ENCODE results near the gene PALLD. TPM values are rescaled to one million over a fixed set of nuclear protein-coding genes. Genes with fewer than 3 reads are reported as not detected.

Gene PALLD
- total and polyA plus RNA-seq, 2 of the 8 experiments (the other 6 are each of a cell fraction or from before 2014, with no cell fraction given): 10.5 to 25.0 TPM

DNA sequence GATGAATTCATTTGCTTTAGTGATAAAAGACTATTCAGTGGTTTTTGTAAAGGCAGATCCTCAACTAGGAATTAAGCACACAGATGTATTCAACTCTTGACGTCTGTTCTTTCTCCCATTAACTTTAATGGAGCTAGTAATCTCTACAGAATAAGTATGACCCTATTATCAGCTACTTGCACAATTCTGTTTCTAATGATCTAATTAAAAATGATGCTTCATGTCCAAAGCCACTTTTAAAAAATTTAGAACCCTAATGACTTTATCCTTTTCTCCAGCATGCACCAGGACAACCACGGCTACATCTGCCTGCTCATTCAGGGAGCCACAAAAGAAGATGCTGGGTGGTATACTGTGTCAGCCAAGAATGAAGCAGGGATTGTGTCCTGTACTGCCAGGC lies 427.8 kb downstream of the PALLD start:
- Histone ChIP-seq H3K4me3 (ENCODE audit: extremely low read depth in 1 of 4, insufficient read depth in 2 of 4, low read depth in 3 of 4, low read length in 4 of 4) (no peak overlapping the region), H2BK15ac (ENCODE audit: low read length) (no peak overlapping the region), H3K27me3 (replicated peaks in 1 of 4; ENCODE audit: control insufficient read depth in 3 of 4, extremely low read depth in 1 of 4, insufficient read depth in 3 of 4, low read length in 3 of 4) (peaks cover 0 to 1% (median 0%) of the 10 kb centered on the region in 4 experiments; a peak in 1 of 7 replicates), H3K23ac (ENCODE audit: insufficient read length) (no peak overlapping the region), H3K18ac (ENCODE audit: extremely low read depth, low read length) (no peak overlapping the region), H4K91ac (replicated peaks; ENCODE audit: insufficient read length, low read length) (no peak overlapping the region), H3K4ac (replicated peaks; ENCODE audit: insufficient read length, low read depth, low read length) (no peak overlapping the region), H2BK5ac (ENCODE audit: low read depth, low read length) (no peak overlapping the region), H2BK12ac (ENCODE audit: low read depth, low read length) (no peak overlapping the region), H4K8ac (ENCODE audit: extremely low read depth, insufficient read depth, low read length) (no peak overlapping the region), H3K23me2 (ENCODE audit: low read depth, low read length) (no peaks in the 10 kb centered on the region), H3K4me1 (replicated peaks in 1 of 4; ENCODE audit: control insufficient read depth in 3 of 4, insufficient read depth in 4 of 4, low read length in 3 of 4) (peaks cover 0 to 13% (median 9%) of the 10 kb centered on the region in 4 experiments; a peak in 4 of 7 replicates), H2AK5ac (ENCODE audit: low read depth, low read length) (no peak overlapping the region), H3K9me3 (ENCODE audit: insufficient read depth in 2 of 2, low read depth in 1 of 2, low read length in 1 of 2) (no peaks in the 10 kb centered on the region), H4K5ac (ENCODE audit: insufficient read length, low read depth, low read length) (no peak overlapping the region), H2BK20ac (ENCODE audit: low read length) (no peak overlapping the region), H3K79me1 (ENCODE audit: low read depth, low read length) (no peaks in the 10 kb centered on the region), H2BK120ac (replicated peaks; ENCODE audit: low read depth, low read length) (no peak overlapping the region), H3K79me2 (ENCODE audit: control insufficient read depth in 1 of 2, insufficient read depth in 2 of 2, low read length in 2 of 2) (no peaks in the 10 kb centered on the region), H4K20me1 (replicated peaks in 1 of 2; ENCODE audit: control insufficient read depth in 1 of 2, insufficient read depth in 2 of 2, low read length in 2 of 2) (peaks cover 0 to 2% of the 10 kb centered on the region in 2 experiments), H3K4me2 (ENCODE audit: insufficient read depth in 1 of 2, low read depth in 2 of 2, low read length in 2 of 2) (no peak overlapping the region), H3K56ac (replicated peaks; ENCODE audit: insufficient read length, low read depth, low read length) (no peak overlapping the region), H2AFZ (ENCODE audit: low read length) (no peak overlapping the region), H3K27ac (ENCODE audit: low read depth, low read length) (no peak overlapping the region), H3K14ac (ENCODE audit: insufficient read length) (no peak overlapping the region), H3K9ac (replicated peaks in 1 of 4; ENCODE audit: extremely low read depth in 1 of 4, low read depth in 3 of 4, low read length in 3 of 4) (no peak overlapping the region), H3K36me3 (ENCODE audit: control insufficient read depth in 2 of 4, insufficient read depth in 4 of 4, low read length in 3 of 4) (peaks cover 3 to 33% (median 20%) of the 10 kb centered on the region in 4 experiments; a peak in 7 of 8 replicates)
- no peak for FAIRE-seq
- ChIA-PET CTCF (ENCODE audit: partially characterized antibody) (interaction anchor here (0.8 to 7.3 kb wide), 20 partner anchors 10 to 641 kb away, joined by 3 to 84 read pairs (median 6); partner anchors contain the start of gene CBR4), POLR2A (ENCODE audit: partially characterized antibody) (no interaction called here)
- no peak for DNase-seq (ENCODE audit: low read depth in 1 of 2, low spot score in 2 of 2)
- 87% methylated on average over 2 of the region's 2 CpGs; no CpG with 5 or more reads in 1 of the 2 experiments for WGBS, 2 experiments (ENCODE audit: extremely low coverage in 1 of 2, insufficient coverage in 1 of 2, insufficient read length in 1 of 2, insufficient replicate concordance in 2 of 2, low coverage in 1 of 2, low lambda C conversion rate in 2 of 2, missing lambda C conversion rate in 1 of 2)
- no peak for TF ChIP-seq EZH2 (IDR thresholded peaks at IDR 0.05; ENCODE audit: low read depth, low read length, severe bottlenecking)
- TF ChIP-seq RBBP5 (IDR thresholded peaks at IDR 0.05; ENCODE audit: borderline replicate concordance, low read depth, low read length): no peak
- no peak for TF ChIP-seq CREB1 (IDR thresholded peaks at IDR 0.05)
- no peak for TF ChIP-seq KDM5A (IDR thresholded peaks at IDR 0.05; ENCODE audit: low read length)
- no peak for TF ChIP-seq CHD1 (IDR thresholded peaks at IDR 0.05; ENCODE audit: low read depth, low read length)
- TF ChIP-seq POLR2AphosphoS5 (IDR thresholded peaks at IDR 0.05; ENCODE audit: low read depth, low read length): no peak
- TF ChIP-seq HDAC2 (IDR thresholded peaks at IDR 0.05; ENCODE audit: borderline replicate concordance in 1 of 2, low read depth in 2 of 2, low read length in 2 of 2): no peak
- TF ChIP-seq SP1 (IDR thresholded peaks at IDR 0.05; ENCODE audit: low read depth, low read length): no peak
- TF ChIP-seq NANOG (IDR thresholded peaks at IDR 0.05; ENCODE audit: insufficient read depth, low read depth, low read length, poor library complexity, severe bottlenecking): no peak
- TF ChIP-seq SP4 (IDR thresholded peaks at IDR 0.05; ENCODE audit: low read length): no peak
- no peak for TF ChIP-seq SAP30 (IDR thresholded peaks at IDR 0.05; ENCODE audit: insufficient read depth, insufficient replicate concordance, low read length)
- TF ChIP-seq ASH2L (IDR thresholded peaks at IDR 0.05; ENCODE audit: low read length): no peak
- TF ChIP-seq SIRT6 (IDR thresholded peaks at IDR 0.05; ENCODE audit: low read length): no peak

Measured in H1 (cell line).